Measurements from ENCODE around the gene THOC5.
A peak's percentile ranks its signal among the peaks of the same experiment; 100 is the strongest.
"Not testable (repeated sequence)": the region's sequence is repeated elsewhere in the genome, so short reads cannot be mapped to it uniquely, and the experiment has no call there.

Gene THOC5

GRCh38 chr22:29559853-29560252 is 6.3 kb upstream of the THOC5 start:
- DNase-seq = no peak

DNA sequence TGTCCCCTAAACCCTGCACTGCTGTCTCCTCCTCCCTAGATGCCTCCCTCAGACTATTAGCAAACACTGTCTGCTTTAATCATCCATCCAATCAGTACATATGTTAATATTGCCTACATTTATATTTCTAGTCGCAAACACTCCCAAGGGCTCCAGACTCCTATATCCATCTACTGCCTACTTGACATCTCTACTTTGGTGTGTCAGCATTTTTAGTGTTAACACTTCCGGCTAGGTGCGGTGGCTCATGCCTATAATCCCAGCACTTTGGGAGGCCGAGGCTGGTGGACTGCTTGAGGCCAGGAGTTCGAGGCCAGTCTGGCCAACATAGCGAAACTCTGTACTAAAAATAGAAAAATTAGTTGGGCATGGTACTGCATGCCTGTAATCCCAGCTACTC is 5.5 kb upstream of the THOC5 start:
- no peak for DNase-seq

- no peak for DNase-seq
Measured at GRCh38 chr22:29555065-29555644, 1.6 kb upstream of the THOC5 start.

DNA sequence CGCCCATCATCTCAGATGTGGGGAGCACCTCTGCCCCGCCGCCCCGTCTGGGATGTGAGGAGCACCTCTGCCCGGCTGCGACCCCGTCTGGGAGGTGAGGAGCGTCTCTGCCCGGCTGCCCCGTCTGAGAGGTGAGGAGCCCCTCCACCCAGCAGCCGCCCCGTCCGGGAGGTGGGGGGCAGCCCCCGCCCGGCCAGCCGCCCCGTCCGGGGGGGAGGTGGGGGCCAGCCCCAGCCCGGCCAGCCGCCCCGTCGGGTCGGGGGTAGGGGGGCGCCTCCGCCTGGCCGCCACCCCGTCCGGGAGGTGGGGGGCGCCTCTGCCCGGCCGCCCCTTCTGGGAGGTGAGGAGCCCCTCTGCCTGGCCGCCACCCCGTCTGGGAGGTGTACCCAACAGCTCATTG is 1.2 kb downstream of the THOC5 start:
- not testable (repeated sequence) for DNase-seq

- no peak for DNase-seq
Measured at GRCh38 chr22:29550005-29550404, 3.6 kb downstream of the THOC5 start.

DNA sequence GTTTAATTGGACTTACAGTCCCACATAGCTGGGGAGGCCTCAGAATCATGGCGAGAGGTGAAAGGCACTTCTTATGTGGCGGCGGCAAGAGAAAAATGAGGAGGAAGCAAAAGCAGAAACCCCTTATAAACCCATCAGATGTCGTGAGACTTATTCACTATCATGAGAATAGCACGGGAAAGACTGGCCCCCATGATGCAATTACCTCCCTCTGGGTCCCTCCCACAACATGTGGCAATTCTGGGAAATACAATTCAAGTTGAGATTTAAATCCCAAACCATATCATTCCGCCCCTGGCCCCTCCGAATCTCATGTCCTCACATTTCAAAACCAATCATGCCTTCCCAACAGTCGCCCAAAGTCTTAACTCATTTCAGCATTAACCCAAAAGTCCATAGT is 8.5 kb downstream of the THOC5 start:
- DNase-seq = not testable (repeated sequence)

- no peak for DNase-seq
Measured at GRCh38 chr22:29541845-29542244, 11.7 kb downstream of the THOC5 start.

GRCh38 chr22:29539105-29539504 is 14.5 kb downstream of the THOC5 start:
- no peak for DNase-seq

- no peak for DNase-seq
Measured at GRCh38 chr22:29536411-29536810, 17.1 kb downstream of the THOC5 start.

GRCh38 chr22:29531419-29531818 is 22.1 kb downstream of the THOC5 start:
- DNase-seq = no peak

DNA sequence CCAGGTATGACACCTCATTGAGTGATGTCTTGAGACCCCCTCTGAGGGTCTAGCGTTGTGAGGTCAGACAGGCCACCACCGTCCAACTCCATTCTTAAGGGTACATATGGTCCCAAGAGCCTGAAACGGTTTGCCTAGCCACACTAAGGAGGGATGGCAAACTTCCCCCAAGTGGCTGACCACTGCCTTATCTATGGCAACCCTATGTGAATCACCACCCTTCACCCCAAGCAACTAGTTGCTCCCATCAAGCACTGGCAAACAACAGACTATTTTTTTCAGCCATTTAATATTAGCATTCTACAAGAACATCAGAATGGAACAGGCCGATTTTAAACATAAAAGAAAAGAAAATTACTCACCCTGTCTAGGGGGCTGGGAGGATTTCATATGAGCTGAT is 22.8 kb downstream of the THOC5 start:
- no peak for DNase-seq

DNA sequence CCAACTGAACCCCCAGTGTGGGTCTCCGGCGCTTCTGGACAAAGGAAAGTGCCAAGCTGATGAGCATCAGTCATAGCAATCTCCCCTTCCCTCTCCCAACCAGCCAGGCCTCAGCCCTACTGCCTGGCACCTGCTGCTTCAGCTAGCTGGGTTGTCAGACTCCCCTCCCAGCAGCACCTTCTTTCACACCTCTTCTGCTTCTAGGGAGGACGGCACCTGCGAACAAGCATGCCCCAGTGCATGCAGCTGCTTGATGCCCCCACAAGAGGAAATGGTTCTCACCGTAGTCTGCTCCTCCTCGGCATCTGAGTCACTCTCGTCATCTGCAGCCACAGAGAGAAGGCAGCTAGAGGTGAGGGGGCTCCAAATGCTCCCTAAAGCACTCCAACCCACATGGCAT is 25.4 kb downstream of the THOC5 start:
- no peak for DNase-seq

DNA sequence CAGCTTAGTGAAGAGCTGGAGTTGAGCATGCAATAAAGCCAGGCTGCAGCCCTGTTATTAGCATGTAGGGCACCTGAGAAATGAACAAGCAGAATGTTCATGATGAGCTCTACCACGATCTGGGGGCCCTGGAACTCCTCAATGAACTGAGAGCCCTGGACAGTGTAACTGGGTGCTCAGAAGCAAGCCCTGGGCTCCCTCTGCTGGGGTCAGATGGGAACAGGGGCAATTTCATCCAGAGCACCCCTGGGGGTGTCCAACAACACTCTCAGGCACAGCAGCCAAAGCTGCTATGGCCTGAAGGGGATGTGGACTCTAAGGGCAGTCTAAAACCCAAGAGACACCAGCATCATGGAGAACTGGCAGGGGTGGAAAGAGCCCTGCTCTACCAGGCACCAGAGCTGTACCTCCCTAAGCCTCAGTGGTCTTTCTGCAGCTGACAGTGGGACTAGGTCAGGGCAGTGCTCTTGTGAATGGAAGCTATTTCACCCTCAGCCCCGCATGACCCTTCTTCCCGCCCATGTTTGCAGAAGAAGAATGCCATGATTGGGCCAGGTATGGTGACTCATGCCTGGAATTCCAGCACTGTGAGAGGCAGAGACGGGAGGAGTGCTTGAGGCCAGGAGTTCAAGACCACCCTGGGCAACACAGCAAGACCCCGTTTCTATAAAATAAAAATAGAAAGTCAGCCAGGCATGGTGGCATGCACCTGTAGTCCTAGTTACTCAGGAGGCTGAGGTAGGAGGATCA is 28.9 kb downstream of the THOC5 start:
- DNase-seq = peak in 1 of 2 experiments; percentile 18

DNA sequence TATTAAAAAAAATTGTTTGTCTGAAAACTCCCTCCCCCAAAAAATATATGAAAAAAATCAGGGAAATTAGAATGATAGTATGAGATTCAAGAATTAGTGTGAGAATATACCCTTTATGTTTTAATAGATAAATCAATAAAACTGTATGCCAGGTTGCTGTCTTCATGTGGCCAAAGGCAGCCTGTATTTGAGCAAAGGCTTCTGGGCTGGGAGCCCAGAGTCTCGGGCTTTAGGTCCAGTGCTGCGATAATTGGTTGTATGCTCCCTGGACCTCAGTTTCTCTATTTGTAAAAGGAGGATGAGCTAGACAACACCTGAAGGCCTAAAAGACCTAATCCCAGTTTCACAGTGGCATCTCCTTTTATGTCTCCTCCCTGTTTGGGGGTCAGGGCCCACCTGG is 29.8 kb downstream of the THOC5 start:
- no peak for DNase-seq

GRCh38 chr22:29521526-29521925 is 32.0 kb downstream of the THOC5 start:
- DNase-seq = no peak

GRCh38 chr22:29520851-29521250 is 32.7 kb downstream of the THOC5 start:
- no peak for DNase-seq

GRCh38 chr22:29519996-29520395 is 33.6 kb downstream of the THOC5 start:
- DNase-seq = no peak

DNA sequence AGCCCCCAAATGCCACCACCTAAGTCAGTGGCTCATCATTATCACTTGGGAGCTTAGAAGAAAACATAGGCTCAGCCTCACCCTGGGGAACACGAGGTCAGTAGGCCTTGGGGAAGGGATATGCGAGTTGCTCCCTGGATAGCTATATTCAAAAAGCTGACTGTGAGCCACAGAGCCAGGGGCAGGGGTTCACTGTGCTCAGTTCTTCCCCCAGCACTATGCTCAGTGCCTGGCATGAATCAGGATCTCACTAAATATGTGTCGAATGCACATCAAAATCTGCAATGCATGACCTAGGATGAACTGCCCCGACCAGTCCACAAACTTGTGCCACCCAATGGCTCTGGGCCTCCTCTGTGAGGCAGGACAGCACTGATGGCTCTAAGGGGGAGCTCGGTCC is 35.1 kb downstream of the THOC5 start:
- DNase-seq = no peak

DNA sequence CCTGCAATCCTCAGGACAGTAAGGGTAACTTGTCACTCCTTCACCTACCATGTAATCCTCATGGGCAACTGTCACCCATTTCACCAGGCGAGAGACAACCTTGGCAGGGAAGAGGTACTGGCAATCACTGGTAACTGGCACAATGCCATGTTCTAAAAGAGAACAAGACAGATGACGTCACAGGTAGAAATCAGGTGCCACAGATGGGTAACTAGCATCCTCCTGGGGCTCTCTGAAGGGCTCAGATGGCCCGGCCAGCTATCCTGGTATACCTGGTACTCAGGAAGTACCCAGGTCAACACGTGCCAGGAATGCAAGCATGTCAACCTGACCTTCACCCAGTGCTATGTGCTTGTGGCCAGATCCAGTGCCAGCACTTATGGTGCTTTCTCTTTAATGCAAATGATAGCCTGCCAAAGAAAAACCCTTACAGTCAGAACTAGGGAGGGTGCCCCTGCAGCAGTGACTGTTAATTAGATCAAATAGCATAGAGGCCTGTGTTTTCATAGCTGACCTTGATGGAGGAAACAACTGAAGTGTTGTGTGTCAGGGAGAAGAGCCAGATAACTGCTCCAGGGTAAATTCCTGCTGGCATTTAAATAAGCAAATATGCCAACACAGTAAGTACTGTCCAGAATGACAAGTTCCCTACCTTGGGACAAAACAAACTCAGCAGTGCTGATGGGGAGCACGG is 36.2 kb downstream of the THOC5 start:
- peak in 1 of 2 experiments; percentile 63 for DNase-seq

DNA sequence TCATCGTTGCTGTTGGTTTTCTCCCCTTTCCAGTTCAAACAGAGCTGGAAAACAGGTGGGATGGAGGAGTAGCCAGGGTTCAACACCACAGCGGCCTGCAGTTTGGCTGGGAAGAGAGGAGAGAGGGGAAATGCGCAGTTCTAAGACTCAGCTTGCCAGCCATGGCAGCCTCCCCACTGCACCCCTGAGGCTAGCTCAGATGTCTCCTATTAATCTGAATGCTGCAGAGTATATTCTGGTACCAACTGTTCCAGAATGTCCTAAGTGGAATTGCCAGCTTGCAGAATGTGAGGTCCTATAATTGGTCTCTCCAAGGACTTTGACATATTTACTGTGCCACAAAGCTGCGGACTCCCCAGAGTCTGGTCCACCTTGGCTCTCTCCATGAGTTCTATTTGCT is 41.5 kb downstream of the THOC5 start:
- DNase-seq = peak; percentile 76 to 96

GRCh38 chr22:29511126-29511862 is 42.3 kb downstream of the THOC5 start:
- DNase-seq = no peak

DNA sequence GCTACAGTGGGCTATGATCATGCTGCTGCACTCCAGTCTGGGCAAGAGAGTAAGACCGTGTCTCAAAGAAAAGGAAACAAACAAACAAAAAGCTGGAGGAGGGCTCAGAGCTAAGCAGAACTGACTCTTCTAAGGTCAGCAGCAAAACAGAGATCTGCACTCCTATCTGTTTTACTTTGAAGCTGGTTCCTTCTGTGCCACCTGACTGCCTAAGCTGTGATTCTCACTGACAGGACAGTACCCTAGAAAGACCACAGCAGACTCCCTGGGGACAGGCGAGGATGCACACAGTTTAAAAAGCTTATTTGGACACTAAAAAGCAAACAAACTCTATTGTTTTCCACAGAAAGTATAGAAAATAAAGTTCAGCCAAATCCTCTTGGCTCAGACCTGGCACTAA is 43.0 kb downstream of the THOC5 start:
- DNase-seq = no peak

GRCh38 chr22:29509815-29510214 is 43.7 kb downstream of the THOC5 start:
- no peak for DNase-seq

DNA sequence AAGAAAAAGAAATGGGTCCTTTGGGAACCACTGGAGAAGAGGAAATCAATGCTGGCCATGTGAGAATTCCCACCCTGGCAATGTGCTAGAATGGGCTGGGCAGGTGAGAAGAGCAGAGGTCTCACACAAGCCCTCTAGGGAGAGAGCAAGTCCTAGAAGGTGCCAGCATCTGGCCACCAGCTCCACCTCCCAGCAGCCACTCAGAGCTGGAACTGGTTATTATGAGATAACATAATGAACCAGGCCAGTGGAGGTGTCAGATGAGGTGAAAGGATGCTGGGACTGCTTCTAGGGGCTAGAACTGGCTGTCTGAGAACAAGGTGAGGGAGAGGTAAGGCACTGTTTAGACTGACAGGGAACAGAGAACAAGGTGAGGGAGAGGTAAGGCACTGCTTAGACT is 44.3 kb downstream of the THOC5 start:
- no peak for DNase-seq
